ENCODE results near the gene TNNC1. TPM values are rescaled to one million over a fixed set of nuclear protein-coding genes. Genes with fewer than 3 reads are reported as not detected.

TNNC1 gene
- total RNA-seq, 4 donors from 2014 or later = 1.7 to 3.7 TPM; not detected in 2

GRCh38 chr3:52420388-52420787 is 33.5 kb downstream of the TNNC1 start:
- no peak for TF ChIP-seq CTCF (IDR thresholded peaks at IDR 0.05; ENCODE audit: low read depth)

GRCh38 chr3:52415800-52416199 is 38.0 kb downstream of the TNNC1 start:
- TF ChIP-seq CTCF (IDR thresholded peaks at IDR 0.05; ENCODE audit: low read depth) = no peak

GRCh38 chr3:52408466-52408865 is 45.4 kb downstream of the TNNC1 start:
- no peak for TF ChIP-seq CTCF (IDR thresholded peaks at IDR 0.05; ENCODE audit: low read depth)

GRCh38 chr3:52407779-52408178 is 46.1 kb downstream of the TNNC1 start:
- TF ChIP-seq CTCF (IDR thresholded peaks at IDR 0.05; ENCODE audit: low read depth) = no peak

- TF ChIP-seq CTCF (IDR thresholded peaks at IDR 0.05; ENCODE audit: low read depth) = no peak
Measured at GRCh38 chr3:52406791-52407510, 46.9 kb downstream of the TNNC1 start.

GRCh38 chr3:52406231-52406661 is 47.6 kb downstream of the TNNC1 start:
- no peak for TF ChIP-seq CTCF (IDR thresholded peaks at IDR 0.05; ENCODE audit: low read depth)

GRCh38 chr3:52405601-52406110 is 48.2 kb downstream of the TNNC1 start:
- no peak for TF ChIP-seq CTCF (IDR thresholded peaks at IDR 0.05; ENCODE audit: low read depth)

All from subcutaneous adipose tissue (tissue), 4 donors.